GM19438 (cell line): ENCODE results near the gene RNF182.
"Not testable (repeated sequence)": the region's sequence is repeated elsewhere in the genome, so short reads cannot be mapped to it uniquely, and the experiment has no call there.

ENCODE experiments used
- ATAC-seq: cut with Tn5 transposase; IDR thresholded peaks from one replicate; pipeline ENCODE4 v1.9.1; 2021; ENCODE audit warnings: low read depth; ENCODE audit not compliant: unreplicated experiment

RNF182 gene

GRCh38 chr6:13916230-13916944, 8.4 kb upstream of the RNF182 start:
- ATAC-seq = no peak

GRCh38 chr6:13917141-13917540, 7.6 kb upstream of the RNF182 start:
- ATAC-seq = no peak

GRCh38 chr6:13918686-13919250, 6.0 kb upstream of the RNF182 start:
- ATAC-seq = no peak

GRCh38 chr6:13919861-13920260, 4.9 kb upstream of the RNF182 start:
- ATAC-seq = no peak

GRCh38 chr6:13920552-13920951, 4.2 kb upstream of the RNF182 start:
- ATAC-seq = no peak

GRCh38 chr6:13922750-13923149, 2.0 kb upstream of the RNF182 start:
- no peak for ATAC-seq

- ATAC-seq = no peak
These were observed 1.1 kb upstream of the RNF182 start for GRCh38 chr6:13923527-13924145.

GRCh38 chr6:13924146-13924948, 405 bp upstream of the RNF182 start:
- ATAC-seq = no peak

GRCh38 chr6:13926378-13926777, 1.6 kb downstream of the RNF182 start:
- no peak for ATAC-seq

- no peak for ATAC-seq
These were observed 2.5 kb downstream of the RNF182 start for GRCh38 chr6:13927203-13927602.

GRCh38 chr6:13929196-13929595, 4.4 kb downstream of the RNF182 start:
- ATAC-seq = no peak

GRCh38 chr6:13931797-13932402, 7.1 kb downstream of the RNF182 start:
- ATAC-seq = no peak

- ATAC-seq = no peak
These were observed 8.0 kb downstream of the RNF182 start for GRCh38 chr6:13932785-13933184.

- ATAC-seq = no peak
These were observed 10.0 kb downstream of the RNF182 start for GRCh38 chr6:13934721-13935120.

GRCh38 chr6:13935190-13935880, 10.6 kb downstream of the RNF182 start:
- no peak for ATAC-seq

- not testable (repeated sequence) for ATAC-seq
These were observed 11.1 kb downstream of the RNF182 start for GRCh38 chr6:13935881-13936261.

GRCh38 chr6:13941902-13942301, 17.1 kb downstream of the RNF182 start:
- ATAC-seq = no peak

GRCh38 chr6:13943943-13944342, 19.2 kb downstream of the RNF182 start:
- no peak for ATAC-seq

- no peak for ATAC-seq
These were observed 21.8 kb downstream of the RNF182 start for GRCh38 chr6:13946506-13946905.

GRCh38 chr6:13947611-13948178, 22.9 kb downstream of the RNF182 start:
- ATAC-seq = no peak
